NK-92 treated with Interleukin-12 subunit alpha and Interleukin-12 subunit beta, amount 100 ng/mL, for 24 hours (cell line): ENCODE results near the gene ZFYVE28.

Source experiments
- DNase-seq: peaks from one replicate; lab custom pipeline; 2025; lab: John Stamatoyannopoulos, UW

ZFYVE28 gene

DNA sequence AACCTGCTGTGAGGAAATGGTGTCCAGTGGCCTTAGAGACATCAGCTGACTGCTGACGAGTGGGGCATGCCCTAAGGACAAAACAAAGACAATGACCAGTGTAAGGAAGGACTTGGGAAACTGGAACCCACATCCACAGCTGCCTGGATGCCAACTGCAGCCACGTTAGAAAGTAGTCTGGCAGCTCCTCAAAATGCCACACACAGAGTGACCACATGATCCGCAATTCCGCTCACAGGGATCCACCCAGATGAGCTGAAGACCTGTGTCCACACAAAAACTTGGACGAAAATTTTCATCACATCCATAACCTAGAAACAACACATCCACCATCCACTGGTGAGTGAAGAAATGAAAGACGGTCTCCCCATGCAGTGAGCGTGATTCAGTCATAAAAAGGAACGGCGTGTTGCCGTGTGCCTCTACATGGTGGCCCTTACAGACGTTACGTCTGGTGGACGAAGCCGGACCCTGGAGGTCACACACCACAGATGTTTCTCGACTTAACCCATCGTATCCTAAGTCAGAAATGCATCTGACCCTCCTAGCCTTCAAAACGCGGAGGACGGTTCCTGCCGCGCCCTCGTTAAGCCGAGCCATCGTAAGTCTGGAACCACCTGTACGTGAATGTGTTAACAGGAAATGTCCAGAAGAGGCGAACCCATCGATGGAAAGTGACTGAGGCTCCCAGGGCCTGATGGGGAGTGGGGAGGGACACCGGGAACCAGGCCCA is 115.9 kb downstream of the ZFYVE28 start:
- DNase-seq, result no peak

DNA sequence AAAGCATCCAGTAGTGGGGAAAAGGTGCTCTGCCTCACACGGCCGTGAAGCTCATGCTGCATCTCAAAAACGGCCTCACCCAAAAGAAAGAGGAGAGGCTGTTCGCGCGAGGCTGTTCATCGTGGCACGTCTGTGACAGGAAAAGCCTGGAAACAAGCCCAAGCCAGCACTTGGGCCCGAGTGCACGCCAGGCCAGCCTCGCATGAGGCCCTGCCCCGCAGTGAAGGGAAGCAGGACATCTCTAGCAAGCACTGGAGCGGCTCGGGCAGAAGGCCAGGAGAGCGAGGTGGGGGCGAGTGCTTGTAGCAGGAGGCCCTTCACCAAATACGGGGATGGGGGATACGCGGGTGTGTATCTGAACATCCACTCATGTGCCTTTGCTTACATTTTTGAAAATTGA is 116.6 kb downstream of the ZFYVE28 start:
- no peak for DNase-seq

DNA sequence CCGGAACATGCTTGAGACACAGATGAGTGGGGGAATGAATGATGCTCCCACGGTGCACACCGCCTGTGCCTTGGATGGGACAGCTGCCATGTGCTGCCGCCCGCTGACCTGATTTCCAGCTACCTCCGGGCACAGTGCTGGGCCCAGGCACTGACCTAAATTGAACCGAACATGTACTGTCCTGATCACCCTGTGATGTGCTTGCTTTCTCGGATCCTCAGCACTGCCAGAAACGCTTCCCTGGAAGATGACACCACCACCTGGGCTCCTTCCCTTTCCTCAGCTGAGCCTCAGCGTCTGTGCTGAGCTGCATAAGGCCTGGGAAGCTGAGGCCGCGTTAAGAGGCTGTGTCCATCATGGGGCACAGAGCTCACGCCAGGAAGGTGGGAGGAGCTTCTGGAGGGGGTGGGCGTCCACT is 117.2 kb downstream of the ZFYVE28 start:
- no peak for DNase-seq

DNA sequence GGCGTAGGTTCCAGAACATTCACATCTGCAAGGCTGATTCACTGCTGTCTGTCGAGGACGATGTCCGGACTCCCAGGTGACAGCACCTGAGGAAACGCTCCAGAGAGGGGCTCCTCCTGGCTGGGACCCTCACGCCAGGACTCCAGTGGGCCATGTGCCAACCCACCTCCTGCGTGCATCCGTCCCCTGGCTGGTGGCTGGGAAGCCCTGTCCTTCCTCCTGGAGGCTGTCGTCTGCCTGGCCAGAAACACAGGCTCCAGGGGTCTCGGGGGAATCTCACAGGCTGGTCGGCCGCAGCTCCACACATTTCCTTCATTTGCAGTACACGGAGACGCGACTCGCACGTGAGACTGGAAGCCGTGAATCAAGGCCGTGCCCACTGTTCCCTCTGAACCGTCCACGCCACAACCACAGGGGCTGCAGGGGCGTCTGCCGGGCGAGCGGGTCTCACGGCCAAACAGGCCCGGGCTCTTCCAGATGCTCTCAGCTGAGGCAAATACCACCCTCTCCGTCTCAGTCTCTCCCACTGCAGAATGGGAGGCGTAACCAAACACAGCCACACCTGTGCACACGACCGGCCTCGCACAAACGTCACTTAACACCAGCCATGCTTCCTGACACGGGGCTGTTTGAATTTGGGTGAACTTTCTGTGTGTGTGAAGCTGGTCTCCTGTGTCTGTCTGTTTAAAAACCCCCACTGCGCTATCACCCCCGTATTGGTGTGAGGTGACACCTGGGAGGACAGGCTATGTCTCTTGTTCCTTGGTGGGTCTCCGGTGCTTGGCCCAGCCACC is 117.8 kb downstream of the ZFYVE28 start:
- no peak for DNase-seq

DNA sequence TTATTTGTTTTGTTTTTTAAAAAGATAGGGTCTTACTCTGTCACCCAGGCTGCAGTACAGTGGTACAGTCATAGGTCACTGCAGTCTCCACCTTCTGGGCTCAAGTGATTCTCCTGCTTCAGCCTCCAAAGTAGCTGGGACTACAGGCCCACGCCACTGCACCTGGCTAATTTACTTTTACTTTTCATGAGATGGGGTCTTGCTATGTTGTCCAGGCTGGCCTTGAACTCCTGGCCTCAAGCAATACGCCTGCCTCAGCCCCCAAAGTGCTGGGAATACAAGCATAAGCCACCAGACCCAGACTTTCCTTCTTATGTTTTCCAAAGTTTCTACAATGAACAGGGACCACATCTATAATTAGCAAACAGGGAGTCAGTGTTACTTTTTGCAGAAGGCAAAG is 118.7 kb downstream of the ZFYVE28 start:
- no peak for DNase-seq

DNA sequence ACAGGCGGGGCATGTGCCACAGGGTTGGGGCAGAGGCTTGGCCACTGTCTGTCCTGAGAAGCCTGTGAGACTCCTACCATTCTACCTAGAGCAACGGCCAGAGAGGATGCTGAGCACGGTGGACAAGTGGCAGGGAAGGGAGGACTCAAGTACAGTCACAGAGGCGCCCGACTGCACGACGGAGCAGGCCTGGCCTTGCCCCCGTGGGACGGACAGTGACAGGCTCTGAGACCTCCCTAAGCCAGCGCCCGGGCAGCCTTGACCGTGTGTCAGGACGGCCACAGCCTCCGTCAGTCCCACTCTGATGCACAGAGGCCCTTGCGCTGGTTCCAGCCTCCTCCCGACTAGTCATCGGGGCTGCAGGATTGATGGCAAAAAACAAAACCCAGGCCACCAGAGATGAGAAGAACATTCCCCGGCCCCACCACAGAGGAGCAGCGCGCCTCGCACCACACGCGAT is 119.9 kb downstream of the ZFYVE28 start:
- no peak for DNase-seq

DNA sequence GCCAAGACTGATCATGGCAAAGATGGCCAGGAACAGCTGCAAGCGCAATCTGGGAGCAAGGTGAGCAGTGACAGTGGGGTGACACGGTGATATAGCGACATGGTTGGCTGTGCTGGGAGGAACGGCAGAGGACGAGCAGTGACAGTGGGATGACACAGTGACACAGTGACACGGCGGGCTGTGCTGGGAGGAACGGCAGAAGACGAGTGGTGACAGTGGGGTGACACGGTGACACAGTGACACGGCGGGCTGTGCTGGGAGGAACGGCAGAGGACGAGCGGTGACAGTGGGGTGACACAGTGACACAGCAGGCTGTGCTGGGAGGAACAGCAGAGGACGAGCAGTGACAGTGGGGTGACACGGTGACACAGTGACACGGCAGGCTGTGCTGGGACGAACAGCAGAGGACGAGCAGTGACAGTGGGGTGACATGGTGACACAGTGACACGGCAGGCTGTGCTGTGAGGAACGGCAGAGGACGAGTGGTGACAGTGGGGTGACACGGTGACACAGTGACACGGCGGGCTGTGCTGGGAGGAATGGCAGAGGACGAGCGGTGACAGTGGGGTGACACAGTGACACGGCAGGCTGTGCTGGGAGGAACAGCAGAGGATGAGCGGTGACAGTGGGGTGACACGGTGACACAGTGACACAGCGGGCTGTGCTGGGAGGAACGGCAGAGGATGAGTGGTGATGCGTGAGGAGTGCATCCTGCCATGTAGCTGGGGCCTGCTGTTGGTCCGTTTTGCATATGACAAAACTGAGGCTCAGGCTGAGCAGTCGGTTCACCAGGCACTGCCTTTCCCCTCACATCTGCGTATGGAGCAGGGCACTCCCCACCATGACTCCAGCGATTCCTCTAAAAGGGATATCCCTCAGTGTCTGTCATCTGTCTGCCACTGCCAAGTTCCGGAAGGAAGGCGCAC is 120.6 kb downstream of the ZFYVE28 start:
- no peak for DNase-seq

DNA sequence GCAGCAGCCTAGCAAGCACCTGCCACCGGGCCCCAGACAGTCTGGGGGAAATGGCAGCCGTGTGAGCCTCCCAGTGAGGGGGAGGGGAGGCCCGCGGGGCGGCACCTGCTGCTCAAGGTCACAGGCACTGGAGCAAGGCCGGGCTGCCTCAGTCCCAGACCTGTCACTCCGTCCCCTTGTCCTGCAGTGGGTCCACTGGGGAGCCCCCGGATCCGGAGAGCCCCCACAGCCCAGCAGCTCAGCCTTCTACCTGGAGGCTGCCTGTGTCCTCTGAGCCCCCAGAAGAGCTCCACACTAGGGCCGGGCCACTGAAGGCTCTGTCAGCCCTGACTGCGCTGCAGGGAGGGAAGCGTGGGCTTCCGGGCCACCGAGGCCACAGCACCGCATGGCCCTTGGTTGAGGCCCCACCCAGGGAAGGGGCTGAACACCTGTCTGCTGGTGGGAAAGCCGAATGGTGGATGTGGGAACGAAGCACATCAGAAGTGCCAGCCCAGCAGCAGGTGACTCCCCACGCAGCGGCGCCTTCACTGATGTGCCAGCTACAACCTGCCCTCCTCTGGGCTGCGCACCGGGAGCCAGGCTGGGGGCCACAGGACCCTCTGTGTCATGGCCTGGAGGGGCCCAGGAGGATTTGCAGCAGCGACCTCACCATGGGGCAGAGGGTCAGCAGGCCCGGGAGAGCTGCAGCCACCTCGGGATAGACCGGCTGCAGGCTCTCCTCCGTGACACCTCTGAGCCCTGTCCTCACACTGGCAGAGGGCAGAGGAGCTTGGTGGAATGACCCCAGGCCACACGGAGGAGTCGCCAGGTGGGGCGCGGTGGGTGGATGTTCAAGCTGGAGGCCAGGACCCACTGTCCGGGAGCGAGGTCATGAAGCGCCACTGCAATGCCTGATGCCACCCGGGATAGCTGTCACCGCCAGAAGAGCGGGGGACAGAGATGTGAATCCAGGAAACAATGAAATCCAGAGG is 121.5 kb downstream of the ZFYVE28 start:
- no peak for DNase-seq

DNA sequence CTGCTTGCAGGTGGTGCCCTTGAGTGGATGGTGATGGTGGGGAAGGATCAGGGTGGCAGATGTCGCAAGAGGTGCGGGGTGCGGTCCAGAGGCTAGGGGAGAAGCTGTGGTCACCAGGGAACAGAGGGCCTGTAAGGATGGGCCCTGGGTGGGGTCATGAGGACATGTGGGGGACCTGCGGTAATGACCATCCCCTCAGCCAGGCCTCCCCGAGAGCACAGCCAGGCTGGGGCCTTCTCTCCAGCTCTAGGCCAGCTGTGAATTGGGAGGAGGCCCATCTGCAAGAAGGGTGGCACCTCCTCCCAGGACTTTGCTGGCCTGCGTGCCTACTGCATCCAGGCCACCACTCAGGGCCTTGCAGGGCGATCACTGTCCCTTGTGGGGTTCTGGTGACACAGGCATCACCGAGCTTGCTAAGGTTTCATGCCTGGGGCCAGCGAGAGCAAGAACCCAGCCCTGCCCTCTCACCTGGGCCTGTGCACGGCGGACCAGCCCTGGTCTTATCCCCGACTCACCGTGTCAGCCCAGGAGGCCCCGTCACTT is 122.5 kb downstream of the ZFYVE28 start:
- DNase-seq, result no peak

DNA sequence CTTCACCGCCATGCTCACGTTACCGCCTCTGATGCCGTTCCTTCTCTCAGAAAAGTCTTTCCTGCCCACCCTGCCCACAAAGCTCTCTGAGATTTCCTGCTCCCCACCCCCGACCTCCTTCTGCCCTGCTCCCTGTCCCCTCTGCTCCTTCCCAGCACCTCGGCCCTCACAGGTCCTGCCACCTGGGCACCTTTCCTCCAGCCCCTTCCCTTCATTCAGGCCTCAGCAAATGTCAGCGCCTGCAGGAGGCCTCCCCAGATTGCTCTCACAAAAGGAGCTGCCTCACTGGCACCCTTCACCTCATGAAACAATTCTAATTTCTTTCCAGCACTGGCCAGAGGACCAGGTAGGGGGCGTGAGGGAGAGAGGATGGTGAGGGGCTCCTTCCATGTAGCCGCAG is 122.9 kb downstream of the ZFYVE28 start:
- DNase-seq, result no peak

DNA sequence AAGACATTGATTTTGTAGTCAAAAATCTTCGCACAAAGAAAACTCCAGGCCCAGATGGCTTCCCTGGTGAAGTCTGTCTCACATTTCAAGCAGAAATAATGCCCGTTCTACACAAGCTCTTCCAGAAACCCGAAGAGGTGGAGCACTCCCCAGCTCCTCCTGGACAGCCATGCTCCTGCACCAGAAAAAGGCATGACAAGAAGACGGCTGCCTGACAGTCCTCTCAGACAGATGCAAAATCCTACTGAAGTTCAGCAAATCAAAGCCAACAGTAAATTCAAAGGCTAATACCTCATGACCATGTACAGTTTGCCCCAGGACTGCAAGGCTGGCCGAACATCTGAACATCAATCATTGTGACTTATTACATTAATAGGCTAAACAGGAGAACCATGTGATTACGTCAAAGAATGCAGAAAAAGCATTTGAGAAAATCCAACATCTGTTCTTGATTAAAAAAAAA is 125.8 kb downstream of the ZFYVE28 start:
- no peak for DNase-seq

DNA sequence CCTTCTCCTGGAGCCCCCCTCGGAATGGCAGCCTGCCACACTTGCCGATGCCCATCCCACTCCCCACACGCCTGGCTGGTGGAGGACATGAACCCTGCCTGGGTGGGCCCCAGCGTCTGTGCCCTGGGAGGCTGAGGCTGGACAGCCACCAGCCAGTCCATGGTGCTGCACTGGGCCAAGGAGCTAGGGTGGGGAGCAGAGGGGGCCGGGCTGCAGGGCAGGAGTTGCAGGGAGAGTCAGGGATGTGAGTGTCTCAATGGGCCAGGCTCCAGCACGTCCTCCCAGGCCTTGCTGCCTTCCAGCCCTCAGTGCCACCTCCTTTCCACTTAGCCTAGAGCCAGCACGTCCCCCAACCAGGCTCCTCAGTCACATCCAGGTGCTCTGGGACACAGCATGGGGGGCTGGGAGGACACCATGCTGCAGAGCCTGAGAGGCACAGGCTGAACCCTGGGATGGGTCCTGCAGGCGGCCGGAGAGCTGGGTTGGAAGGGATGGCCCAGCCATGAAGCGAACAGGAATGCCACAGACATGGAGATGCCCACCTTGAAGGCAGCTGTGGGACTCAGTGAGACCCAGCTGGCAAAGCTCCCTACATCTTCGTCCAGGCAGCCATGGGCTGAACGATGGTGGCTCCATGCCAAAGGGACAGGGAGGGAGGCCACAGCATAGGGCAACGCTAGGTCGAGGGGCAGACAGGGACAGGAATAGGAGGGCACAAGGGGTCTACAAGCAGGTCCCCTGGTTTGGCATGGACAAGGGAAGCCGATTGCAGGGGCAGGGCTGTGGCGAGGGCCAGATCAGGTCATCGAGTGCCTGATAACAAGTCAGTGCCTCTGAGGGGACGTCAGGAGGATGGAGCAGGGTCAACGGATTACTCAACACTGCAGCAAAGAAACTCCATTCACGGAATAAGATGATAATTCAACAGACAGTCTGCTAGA is 126.5 kb downstream of the ZFYVE28 start:
- no peak for DNase-seq

DNA sequence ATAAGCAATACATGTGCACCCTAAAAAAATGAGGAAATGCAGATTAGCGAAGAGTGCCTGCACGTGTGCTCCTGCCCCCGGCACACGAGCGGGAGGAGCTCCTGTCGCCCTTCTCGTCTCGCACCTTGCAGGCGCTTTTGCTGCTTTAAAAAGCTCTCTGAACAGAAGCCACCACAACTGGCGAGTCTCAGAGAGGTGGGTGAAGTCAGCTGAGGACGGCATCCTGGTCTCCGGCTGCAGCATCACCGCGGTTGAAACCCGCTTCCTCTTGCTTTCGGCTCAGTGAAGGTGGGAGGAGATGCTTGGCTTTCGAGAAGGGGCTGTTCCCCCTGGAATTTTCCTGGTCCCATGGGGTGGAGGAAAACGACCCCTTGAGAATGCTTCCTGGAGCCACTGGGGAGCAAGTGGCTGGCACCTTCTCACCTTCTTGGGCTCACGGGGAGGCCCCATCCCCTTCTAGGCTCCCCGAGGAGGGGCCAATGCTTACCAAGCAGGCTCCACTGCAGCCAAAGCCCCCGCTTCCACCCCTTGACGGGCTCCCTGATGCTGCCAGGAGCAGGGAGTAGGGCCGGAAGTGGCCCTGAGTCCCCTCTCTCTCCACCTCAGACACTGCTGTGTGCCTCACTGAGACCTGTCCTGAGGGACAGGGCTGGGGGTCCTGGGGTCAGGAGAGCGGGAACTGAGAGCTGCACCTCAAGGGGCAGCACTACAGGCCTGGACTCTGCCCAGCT is 127.3 kb downstream of the ZFYVE28 start:
- peak; percentile 41 for DNase-seq

DNA sequence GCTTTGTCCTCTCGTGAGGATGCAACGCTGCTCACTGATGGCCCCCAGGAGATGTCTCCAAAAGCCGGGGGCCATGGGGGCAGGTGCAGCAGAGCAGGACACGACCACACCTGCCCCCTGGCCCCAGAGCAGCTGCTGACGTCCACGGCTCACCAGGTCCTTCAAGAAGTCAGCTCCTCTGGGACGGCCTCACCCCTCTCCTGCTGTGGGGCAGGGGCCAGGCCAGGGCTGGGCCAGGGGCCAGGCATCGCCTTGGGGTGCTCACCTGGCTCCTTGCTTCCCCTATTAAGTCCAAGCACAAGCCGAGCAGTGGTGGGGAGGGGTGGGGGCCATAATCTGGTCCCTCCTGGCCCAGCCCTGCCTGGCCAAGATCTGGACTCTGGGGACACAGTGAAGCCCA is 128.0 kb downstream of the ZFYVE28 start:
- DNase-seq, result no peak

DNA sequence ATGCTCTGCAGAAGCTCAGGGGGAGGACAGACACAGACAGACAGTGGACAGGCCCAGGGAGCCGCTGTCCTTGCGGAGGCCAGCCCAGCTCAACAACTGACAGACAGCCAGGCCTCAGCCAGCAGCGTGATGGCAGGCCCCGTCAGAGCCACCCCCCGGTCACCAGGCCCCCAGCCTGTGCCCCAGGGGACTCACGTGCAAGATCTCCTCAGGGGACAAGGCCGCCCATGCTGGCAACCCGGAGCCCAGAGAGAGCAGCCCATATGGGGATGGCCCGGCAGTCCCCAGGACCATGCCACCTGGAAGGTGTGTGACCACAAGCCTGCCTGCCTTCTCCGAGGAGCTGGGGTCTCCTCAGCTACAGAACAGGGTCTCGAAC is 128.5 kb downstream of the ZFYVE28 start:
- no peak for DNase-seq

DNA sequence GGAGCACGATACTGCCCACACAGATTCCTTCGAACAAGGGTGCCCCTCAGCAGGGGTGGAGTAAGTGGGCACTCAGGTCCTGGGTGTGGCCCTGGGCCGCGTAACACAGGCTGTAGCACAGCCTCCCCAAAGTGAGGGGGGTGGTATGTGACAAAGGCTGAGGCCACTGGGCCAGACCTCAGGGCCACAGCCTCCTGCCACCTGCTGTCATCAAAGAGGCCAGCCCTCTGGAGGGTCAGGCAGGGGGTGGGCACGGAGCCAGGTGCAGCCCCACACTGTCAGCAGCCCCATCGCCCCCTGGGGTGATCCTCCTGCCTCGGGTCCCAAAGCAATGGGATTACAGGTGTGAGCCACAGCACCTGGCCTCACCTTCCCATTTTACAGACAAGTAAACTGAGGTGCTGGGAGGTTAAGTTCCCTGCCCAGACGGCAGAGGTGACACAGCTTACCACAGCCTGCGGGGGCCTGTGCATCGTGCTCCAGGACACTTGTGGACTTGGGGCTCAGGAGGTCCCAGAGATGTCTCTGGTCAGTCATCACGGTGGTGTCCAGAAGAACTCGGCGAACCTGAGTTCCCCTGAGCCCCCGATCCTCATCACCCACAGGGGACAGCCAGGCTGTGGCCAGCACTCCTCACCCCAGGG is 129.0 kb downstream of the ZFYVE28 start:
- DNase-seq, result no peak

DNA sequence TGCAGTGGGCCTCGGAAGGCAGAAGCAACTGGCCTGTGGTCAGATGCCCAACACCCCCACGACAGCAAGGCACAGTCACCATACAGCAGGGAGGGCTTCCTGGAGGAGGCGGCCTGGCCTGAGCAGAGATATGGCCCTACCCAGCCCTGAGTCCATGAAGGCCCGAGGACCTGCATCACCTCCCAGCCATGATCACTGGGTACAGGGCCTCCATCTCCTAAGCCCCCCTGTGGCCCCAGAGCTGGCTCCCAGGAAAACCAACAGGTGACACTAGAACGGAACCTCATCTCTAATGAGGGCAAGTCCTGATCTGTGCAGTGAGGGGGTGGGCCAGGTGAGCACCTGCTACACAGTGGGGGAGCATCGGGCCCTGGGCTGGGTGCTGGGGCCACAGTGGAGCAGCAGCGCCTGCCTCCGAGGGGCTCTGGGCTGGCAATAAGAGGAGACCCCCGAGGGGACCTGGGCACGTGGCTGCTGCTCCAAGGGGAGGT is 130.3 kb downstream of the ZFYVE28 start:
- DNase-seq, result no peak

DNA sequence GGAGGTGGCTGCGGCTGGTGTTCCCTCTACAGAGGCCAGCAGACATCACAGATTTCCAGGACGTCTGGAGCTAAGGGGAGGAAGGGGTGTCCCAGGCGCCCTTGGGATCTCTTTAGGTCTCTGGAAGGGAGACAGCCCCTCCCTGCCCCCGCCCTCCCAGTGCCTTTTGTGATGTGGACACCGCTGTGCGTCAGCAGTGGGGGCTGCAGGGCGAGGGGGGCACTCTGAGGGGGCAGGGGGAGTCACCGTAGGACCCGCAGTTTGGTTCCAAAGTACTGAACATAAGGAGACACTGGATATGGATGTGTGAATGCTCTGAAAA is 130.9 kb downstream of the ZFYVE28 start:
- DNase-seq, result no peak
